ENCODE results near the gene ERRFI1. TPM values are rescaled to one million over a fixed set of nuclear protein-coding genes. Genes with fewer than 3 reads are reported as not detected.
A peak's percentile ranks its signal among the peaks of the same experiment; 100 is the strongest.

The ERRFI1 gene
- polyA plus RNA-seq, 3 donors from 2014 or later = 0.33 to 1.1 TPM; not detected in 1

DNA sequence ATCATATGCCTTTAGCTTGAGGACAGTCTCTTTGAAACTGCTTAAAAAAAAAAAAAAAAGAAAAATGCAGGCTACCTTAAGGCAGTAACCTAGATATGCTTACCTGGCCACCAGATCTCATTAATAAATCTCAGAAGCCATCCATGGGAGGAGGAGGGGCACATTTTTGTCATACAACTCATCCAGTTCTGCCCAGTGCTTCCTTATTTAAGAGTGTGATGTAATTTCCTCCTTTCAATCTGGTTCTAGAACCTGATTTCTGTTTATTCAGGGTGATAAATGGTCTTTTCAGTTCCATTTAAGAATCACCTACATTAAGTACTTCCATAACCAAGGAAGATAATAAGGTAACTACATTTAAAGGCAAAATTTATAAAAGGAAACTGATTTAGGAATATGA lies 6.1 kb downstream of the ERRFI1 start:
- Mint-ChIP-seq H3K27ac (no peak overlapping the region), H3K4me1 (peaks cover under 1 to 2% of the 10 kb centered on the region in 2 donors), H3K9me3 (no peaks in the 10 kb centered on the region), H3K27me3 (ENCODE audit: low read depth in 3 of 3) (peaks cover 8 to 14% (median 9%) of the 10 kb centered on the region in 3 donors), H3K36me3 (no peaks in the 10 kb centered on the region), H3K4me3 (no peak overlapping the region)
- no peak for DNase-seq

- Mint-ChIP-seq H3K36me3 (no peaks in the 10 kb centered on the region), H3K27me3 (ENCODE audit: low read depth in 3 of 3) (peaks cover 8 to 11% (median 9%) of the 10 kb centered on the region in 3 donors), H3K9me3 (no peaks in the 10 kb centered on the region), H3K4me3 (no peak overlapping the region), H3K4me1 (no peaks in the 10 kb centered on the region), H3K27ac (no peak overlapping the region)
- no peak for DNase-seq
Measured at GRCh38 chr1:8019229-8019620, 6.9 kb downstream of the ERRFI1 start.

DNA sequence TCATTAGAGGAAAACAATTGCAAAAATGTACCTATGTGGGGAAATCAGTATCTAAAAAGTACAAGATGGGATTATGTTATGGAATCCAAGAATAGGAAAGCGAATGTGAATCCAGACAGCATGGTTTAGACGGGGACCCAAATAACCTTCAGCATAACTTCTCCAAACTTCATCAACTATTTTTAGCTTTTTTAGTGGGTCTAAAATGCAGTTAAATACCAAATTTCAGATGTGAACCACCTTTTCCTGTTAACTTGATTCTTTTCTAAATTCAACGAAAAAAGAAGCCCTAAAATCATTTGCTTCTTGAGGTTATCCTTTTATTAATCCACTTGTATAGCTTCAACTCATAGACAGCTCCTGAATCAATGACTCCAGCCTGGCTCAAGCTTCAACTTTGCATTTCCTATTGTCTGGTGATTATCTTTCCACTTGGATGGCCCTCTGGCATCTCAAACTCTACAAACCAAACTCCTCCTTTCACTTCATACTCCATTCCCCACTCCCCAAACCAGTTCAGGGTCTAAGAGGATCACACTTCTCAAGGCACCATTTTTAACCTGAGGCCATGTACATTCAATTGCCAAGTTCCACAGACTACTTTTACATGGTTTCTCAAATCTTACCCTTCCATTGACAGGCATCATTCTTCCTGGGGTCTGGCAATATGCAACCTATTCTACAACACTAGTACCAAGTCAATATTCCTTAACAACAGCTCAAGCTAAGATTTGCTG lies 7.4 kb downstream of the ERRFI1 start:
- Mint-ChIP-seq H3K36me3 (no peaks in the 10 kb centered on the region), H3K27me3 (ENCODE audit: low read depth in 3 of 3) (peaks cover 8 to 11% (median 9%) of the 10 kb centered on the region in 3 donors), H3K4me3 (no peak overlapping the region), H3K27ac (no peak overlapping the region), H3K4me1 (no peaks in the 10 kb centered on the region), H3K9me3 (no peaks in the 10 kb centered on the region)
- no peak for DNase-seq

DNA sequence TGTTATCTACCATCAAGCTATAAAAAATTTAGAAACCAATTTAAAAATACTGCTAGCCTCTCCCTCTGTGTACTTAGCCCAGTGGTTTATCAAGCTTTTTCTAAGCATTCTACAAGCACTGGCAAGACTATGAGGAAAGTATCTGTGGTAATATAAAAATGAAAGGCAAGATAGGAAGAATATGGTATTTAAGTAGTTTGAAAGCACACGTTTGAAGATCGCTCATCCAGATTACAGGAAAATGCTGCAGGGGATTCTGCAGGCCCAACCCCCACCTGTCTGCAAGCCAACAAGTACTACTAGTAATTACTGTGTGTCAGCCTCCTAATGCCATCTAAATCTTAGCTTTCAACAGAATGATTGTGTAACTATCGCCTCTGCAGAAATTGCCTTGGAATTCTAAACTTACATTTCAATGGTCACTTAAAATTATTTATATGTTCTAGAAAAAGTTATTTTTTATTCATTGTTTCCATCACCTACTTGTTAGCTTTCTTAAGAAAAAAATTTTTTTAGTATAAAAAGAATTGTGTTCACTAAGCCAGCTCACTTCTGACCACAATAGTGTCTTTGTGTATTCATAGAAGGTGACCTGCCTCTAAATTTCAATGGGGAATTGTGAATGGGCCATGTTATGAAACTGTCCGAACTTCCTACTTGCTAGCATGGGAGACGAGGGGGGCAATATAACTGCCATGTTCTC lies 8.5 kb downstream of the ERRFI1 start:
- no peak for DNase-seq
- Mint-ChIP-seq H3K36me3 (no peaks in the 10 kb centered on the region), H3K4me3 (no peak overlapping the region), H3K27me3 (ENCODE audit: low read depth in 3 of 3) (peaks cover 6 to 11% (median 8%) of the 10 kb centered on the region in 3 donors), H3K4me1 (no peaks in the 10 kb centered on the region), H3K27ac (no peak overlapping the region), H3K9me3 (no peaks in the 10 kb centered on the region)

GRCh38 chr1:8016895-8017241 lies 9.2 kb downstream of the ERRFI1 start:
- H3K27me3 Mint-ChIP-seq (ENCODE audit: low read depth in 3 of 3) = peaks cover 6 to 11% (median 7%) of the 10 kb centered on the region in 3 donors
- DNase-seq = no peak
- no peaks in the 10 kb centered on the region for H3K9me3 Mint-ChIP-seq
- H3K27ac Mint-ChIP-seq = no peak overlapping the region
- no peak overlapping the region for H3K4me3 Mint-ChIP-seq
- peaks cover 0 to 3% (median 0%) of the 10 kb centered on the region in 3 donors for H3K36me3 Mint-ChIP-seq
- no peaks in the 10 kb centered on the region for H3K4me1 Mint-ChIP-seq

- Mint-ChIP-seq H3K36me3 (peaks cover 0 to 3% (median 0%) of the 10 kb centered on the region in 3 donors), H3K4me3 (no peak overlapping the region), H3K4me1 (no peaks in the 10 kb centered on the region), H3K9me3 (no peaks in the 10 kb centered on the region), H3K27ac (peak overlapping the region in 1 of 6 donors; percentile 27), H3K27me3 (ENCODE audit: low read depth in 3 of 3) (peaks cover 6 to 11% (median 7%) of the 10 kb centered on the region in 3 donors)
- no peak for DNase-seq
Measured at GRCh38 chr1:8016210-8016894, 9.8 kb downstream of the ERRFI1 start.

GRCh38 chr1:8015809-8016165 lies 10.3 kb downstream of the ERRFI1 start:
- DNase-seq = no peak
- no peaks in the 10 kb centered on the region for H3K4me1 Mint-ChIP-seq
- peaks cover 0 to 3% (median 0%) of the 10 kb centered on the region in 3 donors for H3K36me3 Mint-ChIP-seq
- no peak overlapping the region for H3K4me3 Mint-ChIP-seq
- H3K27me3 Mint-ChIP-seq (ENCODE audit: low read depth in 3 of 3) = peaks cover 7 to 11% (median 8%) of the 10 kb centered on the region in 3 donors
- H3K27ac Mint-ChIP-seq = no peak overlapping the region
- H3K9me3 Mint-ChIP-seq = no peaks in the 10 kb centered on the region

DNA sequence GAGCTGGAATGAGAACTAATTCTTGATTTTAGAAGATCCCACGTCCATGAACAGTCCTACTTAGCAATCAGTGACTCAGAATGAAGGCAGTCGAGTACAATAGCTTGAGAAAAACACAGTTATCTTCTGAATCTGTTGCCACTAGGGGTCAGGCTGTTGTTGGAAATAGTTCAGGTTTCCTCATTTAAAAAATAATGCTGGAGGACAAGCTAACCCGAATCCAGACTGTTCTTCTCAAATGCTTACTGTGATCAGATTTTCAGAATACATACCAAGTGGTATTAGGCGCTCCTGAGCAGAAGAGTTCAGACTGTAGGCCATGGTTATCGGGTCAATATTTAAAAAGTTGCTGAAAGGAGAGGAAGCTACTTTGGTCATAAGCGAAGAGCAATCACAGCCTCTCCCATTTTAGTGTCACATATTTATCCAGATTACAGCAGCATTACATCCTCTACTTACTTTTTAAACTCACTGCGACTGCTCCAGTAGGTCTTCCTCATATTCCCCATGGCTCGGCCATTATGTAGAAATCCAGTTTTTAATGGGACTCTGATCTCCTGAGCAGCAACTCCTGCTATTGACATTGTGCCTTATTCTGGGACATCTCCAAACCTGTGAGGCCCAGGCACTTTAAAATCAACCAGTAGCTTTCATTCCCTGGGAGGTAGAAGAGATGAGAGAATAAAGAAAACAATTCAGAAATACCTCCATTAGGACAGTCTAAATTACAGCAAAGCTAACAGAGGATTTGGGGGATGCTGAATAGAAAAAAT lies 10.9 kb downstream of the ERRFI1 start:
- peak; percentile 27 to 51 (median 42) for DNase-seq
- Mint-ChIP-seq H3K4me3 (no peak overlapping the region), H3K9me3 (no peaks in the 10 kb centered on the region), H3K36me3 (peaks cover 0 to 8% (median 0%) of the 10 kb centered on the region in 3 donors), H3K4me1 (no peaks in the 10 kb centered on the region), H3K27ac (no peak overlapping the region), H3K27me3 (ENCODE audit: low read depth in 3 of 3) (peaks cover 7 to 11% (median 9%) of the 10 kb centered on the region in 3 donors)

DNA sequence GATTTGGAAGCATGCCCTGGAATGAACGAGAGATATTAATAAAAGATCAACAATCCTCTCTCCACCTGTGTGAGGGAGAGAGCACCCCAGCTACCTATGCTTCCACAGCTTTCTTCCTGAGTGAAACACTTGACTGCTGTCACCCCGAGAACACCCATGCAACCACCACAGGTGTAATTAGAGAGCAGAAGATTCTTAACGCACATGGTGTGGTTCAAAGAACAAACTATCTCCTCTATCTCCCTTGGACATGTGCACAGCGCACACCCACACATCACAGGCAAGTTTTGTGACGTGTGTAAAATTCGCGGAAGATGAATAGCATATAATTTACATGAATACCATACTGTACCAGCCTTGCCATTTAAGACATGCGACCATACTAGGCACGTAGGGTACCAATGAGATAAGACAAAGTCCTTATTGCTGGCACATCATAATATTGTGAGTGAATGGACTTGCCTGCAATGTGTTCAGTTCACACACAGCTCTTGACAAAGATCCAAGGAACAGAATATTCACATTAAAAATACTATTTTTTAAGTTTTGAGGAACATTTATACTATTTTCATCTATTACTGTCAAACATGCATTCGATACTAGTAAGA lies 11.6 kb downstream of the ERRFI1 start:
- H3K4me1 Mint-ChIP-seq = no peaks in the 10 kb centered on the region

DNA sequence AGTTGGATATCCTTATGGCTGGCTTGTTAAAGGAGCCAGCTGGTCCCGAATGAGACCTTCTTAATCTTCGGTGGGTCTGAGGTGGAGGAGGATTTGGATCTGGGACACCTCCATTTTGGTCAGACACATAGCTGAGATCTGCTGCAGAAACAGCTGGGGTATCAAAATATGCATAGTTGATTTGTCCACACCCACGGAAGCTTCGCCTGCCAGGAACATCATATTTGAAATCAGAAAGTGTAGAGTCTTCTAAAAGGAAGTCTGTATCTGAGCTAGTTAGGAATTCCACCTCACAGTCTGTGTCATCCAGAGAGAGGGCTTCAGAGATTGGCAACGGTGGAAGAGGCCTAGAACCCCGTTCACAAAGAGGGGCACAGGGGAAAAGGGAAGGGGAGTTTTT lies 12.3 kb downstream of the ERRFI1 start:
- no peak for DNase-seq
- H3K27ac Mint-ChIP-seq = no peak overlapping the region
- H3K4me3 Mint-ChIP-seq = no peak overlapping the region
- H3K4me1 Mint-ChIP-seq = no peaks in the 10 kb centered on the region
- peaks cover 0 to 8% (median 0%) of the 10 kb centered on the region in 3 donors for H3K36me3 Mint-ChIP-seq
- peaks cover 7 to 8% (median 7%) of the 10 kb centered on the region in 3 donors for H3K27me3 Mint-ChIP-seq (ENCODE audit: low read depth in 3 of 3)
- H3K9me3 Mint-ChIP-seq = no peaks in the 10 kb centered on the region

More for the DNA sequence above, 11.6 kb downstream of the ERRFI1 start:
- H3K27ac Mint-ChIP-seq = no peak overlapping the region
- peaks cover 0 to 8% (median 0%) of the 10 kb centered on the region in 3 donors for H3K36me3 Mint-ChIP-seq
- peaks cover 7 to 11% (median 9%) of the 10 kb centered on the region in 3 donors for H3K27me3 Mint-ChIP-seq (ENCODE audit: low read depth in 3 of 3)
- H3K9me3 Mint-ChIP-seq = no peaks in the 10 kb centered on the region
- no peak for DNase-seq
- H3K4me3 Mint-ChIP-seq = no peak overlapping the region

- no peaks in the 10 kb centered on the region for H3K4me1 Mint-ChIP-seq
- no peaks in the 10 kb centered on the region for H3K9me3 Mint-ChIP-seq
- no peak for DNase-seq
- H3K4me3 Mint-ChIP-seq = no peak overlapping the region
- peaks cover 6 to 7% (median 7%) of the 10 kb centered on the region in 3 donors for H3K27me3 Mint-ChIP-seq (ENCODE audit: low read depth in 3 of 3)
- H3K36me3 Mint-ChIP-seq = peaks cover 0 to 8% (median 0%) of the 10 kb centered on the region in 3 donors
- no peak overlapping the region for H3K27ac Mint-ChIP-seq
Measured at GRCh38 chr1:8013399-8013798, 12.7 kb downstream of the ERRFI1 start.

- Mint-ChIP-seq H3K36me3 (peaks cover 0 to 8% (median 0%) of the 10 kb centered on the region in 3 donors), H3K9me3 (no peaks in the 10 kb centered on the region), H3K27ac (no peak overlapping the region), H3K4me1 (no peaks in the 10 kb centered on the region), H3K4me3 (no peak overlapping the region), H3K27me3 (ENCODE audit: low read depth in 3 of 3) (peaks cover 4 to 5% (median 4%) of the 10 kb centered on the region in 3 donors)
- DNase-seq = no peak
Measured at GRCh38 chr1:8012955-8013354, 13.2 kb downstream of the ERRFI1 start.

Data from immature natural killer cell (primary cell).